WERI-Rb-1 (cell line): ENCODE measurements around the gene SLC5A10.
"Not testable (repeated sequence)": the region's sequence is repeated elsewhere in the genome, so short reads cannot be mapped to it uniquely, and the experiment has no call there.

Source experiments
- DNase-seq: peaks from one replicate; pipeline ENCODE4 v3.0.0-alpha.2; 2020
- H3K27ac ChIP-seq: fragments of 250-450 bp; sonication (Bioruptor Pico); 2 replicates; pipeline ENCODE4 v1.5.1; 2020; ENCODE audit warnings: mild to moderate bottlenecking, moderate library complexity
- H3K27me3 ChIP-seq: fragments of 250-450 bp; sonication (Bioruptor Pico); 2 replicates; pipeline ENCODE4 v1.5.1; 2021; ENCODE audit warnings: mild to moderate bottlenecking, low read depth, moderate library complexity; ENCODE audit not compliant: insufficient read depth, severe bottlenecking
- H3K36me3 ChIP-seq: fragments of 250-450 bp; sonication (Bioruptor Pico); 2 replicates; pipeline ENCODE4 v1.5.1; 2020; ENCODE audit warnings: mild to moderate bottlenecking, moderate library complexity
- H3K4me3 ChIP-seq: 2 replicates; pipeline ENCODE4 v1.5.1; 2011; ENCODE audit warnings: low read depth, mild to moderate bottlenecking, control low read depth, low read length
- H3K9me3 ChIP-seq: fragments of 250-450 bp; sonication (Bioruptor Pico); 2 replicates; pipeline ENCODE4 v1.5.1; 2021; ENCODE audit warnings: mild to moderate bottlenecking, moderate library complexity; ENCODE audit not compliant: severe bottlenecking
- CTCF ChIP-seq: IDR thresholded peaks from 2 replicates; pipeline ENCODE4 v1.5.1; 2011; ENCODE audit warnings: low read depth, mild to moderate bottlenecking, control low read depth, inconsistent platforms, low read length

The SLC5A10 gene

GRCh38 chr17:18949566-18949965 lies 2.4 kb upstream of the SLC5A10 start:
- no peak for TF ChIP-seq CTCF
- Histone ChIP-seq H3K9me3 (no peaks in the 10 kb centered on the region), H3K27ac (no peak overlapping the region), H3K27me3 (no peaks in the 10 kb centered on the region), H3K36me3 (no peaks in the 10 kb centered on the region), H3K4me3 (no peak overlapping the region)
- no peak for DNase-seq

GRCh38 chr17:18950346-18950745 lies 1.6 kb upstream of the SLC5A10 start:
- H3K27ac ChIP-seq: no peak overlapping the region
- H3K27me3 ChIP-seq: no peaks in the 10 kb centered on the region
- no peak for TF ChIP-seq CTCF
- H3K9me3 ChIP-seq: no peaks in the 10 kb centered on the region
- H3K36me3 ChIP-seq: no peaks in the 10 kb centered on the region
- DNase-seq: no peak
- no peak overlapping the region for H3K4me3 ChIP-seq

- Histone ChIP-seq H3K36me3 (no peaks in the 10 kb centered on the region), H3K27me3 (no peaks in the 10 kb centered on the region), H3K27ac (no peak overlapping the region), H3K4me3 (no peak overlapping the region), H3K9me3 (no peaks in the 10 kb centered on the region)
- TF ChIP-seq CTCF: no peak
- DNase-seq: no peak
These were observed 740 bp upstream of the SLC5A10 start for GRCh38 chr17:18950944-18951905.

GRCh38 chr17:18953231-18953728 lies 1.3 kb downstream of the SLC5A10 start:
- no peak overlapping the region for H3K4me3 ChIP-seq
- no peak for DNase-seq
- H3K27ac ChIP-seq: no peak overlapping the region
- H3K9me3 ChIP-seq: no peaks in the 10 kb centered on the region
- no peak for TF ChIP-seq CTCF
- no peaks in the 10 kb centered on the region for H3K27me3 ChIP-seq
- H3K36me3 ChIP-seq: no peaks in the 10 kb centered on the region

GRCh38 chr17:18954321-18954720 lies 2.4 kb downstream of the SLC5A10 start:
- Histone ChIP-seq H3K9me3 (no peaks in the 10 kb centered on the region), H3K27ac (no peak overlapping the region), H3K4me3 (no peak overlapping the region), H3K27me3 (no peaks in the 10 kb centered on the region), H3K36me3 (no peaks in the 10 kb centered on the region)
- no peak for DNase-seq
- TF ChIP-seq CTCF: no peak

- no peaks in the 10 kb centered on the region for H3K36me3 ChIP-seq
- no peaks in the 10 kb centered on the region for H3K27me3 ChIP-seq
- no peak overlapping the region for H3K27ac ChIP-seq
- no peak for DNase-seq
- no peak overlapping the region for H3K4me3 ChIP-seq
- no peak for TF ChIP-seq CTCF
- no peaks in the 10 kb centered on the region for H3K9me3 ChIP-seq
These were observed 3.0 kb downstream of the SLC5A10 start for GRCh38 chr17:18955009-18955408.

- not testable (repeated sequence) for H3K9me3 ChIP-seq, H3K27ac ChIP-seq, DNase-seq, H3K36me3 ChIP-seq, H3K27me3 ChIP-seq, H3K4me3 ChIP-seq
These were observed 4.1 kb downstream of the SLC5A10 start for GRCh38 chr17:18956021-18956420.
